NCI-H774 (cell line): ENCODE results near the gene MUL1.
"Not testable (repeated sequence)": the region's sequence is repeated elsewhere in the genome, so short reads cannot be mapped to it uniquely, and the experiment has no call there.

Experiments
- DNase-seq: peaks from one replicate; lab custom pipeline; 2025; lab: John Stamatoyannopoulos, UW

The MUL1 gene

DNA sequence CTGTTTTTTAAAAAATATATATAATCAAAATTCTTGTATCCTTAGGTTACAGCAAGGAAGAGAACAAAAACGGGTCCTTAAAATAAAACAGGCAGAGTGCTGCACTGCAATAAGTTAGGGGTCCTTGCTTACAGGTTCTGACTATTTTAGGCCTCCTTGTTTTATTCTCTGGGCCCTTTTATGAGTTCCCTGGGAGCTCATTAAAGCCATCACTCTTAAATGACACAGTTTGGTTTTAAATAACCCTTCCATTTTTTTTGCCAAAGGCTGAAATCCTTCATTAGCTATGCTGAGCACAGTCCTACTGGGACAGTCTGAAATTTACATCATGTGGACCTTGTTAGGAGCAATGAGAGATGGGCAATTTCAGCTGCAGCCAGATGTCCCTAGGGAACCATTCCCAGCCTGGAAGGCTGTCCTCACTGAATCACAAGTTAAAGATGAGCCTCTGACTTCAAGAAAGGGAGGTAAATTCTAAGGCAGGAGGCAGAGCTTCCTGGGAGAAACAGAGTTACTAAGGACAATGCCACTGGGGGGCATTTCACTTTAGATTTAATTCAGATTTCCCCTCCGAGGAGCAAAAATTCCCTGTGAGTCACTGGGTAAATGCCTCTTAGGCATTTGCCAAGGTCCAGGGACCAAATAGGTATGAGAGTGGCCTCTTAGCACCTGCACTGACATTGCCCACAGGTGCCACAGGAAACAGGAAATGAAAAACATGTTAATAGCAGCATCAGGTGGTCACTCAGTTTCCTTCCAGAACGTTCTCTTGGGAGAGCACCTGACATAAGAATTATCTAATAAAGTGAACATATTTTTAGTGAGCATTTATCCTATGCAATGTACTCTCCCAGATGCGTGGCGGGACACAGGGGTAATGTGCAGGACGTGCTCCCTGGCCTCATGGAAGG is 3.8 kb upstream of the MUL1 start:
- no peak for DNase-seq

DNA sequence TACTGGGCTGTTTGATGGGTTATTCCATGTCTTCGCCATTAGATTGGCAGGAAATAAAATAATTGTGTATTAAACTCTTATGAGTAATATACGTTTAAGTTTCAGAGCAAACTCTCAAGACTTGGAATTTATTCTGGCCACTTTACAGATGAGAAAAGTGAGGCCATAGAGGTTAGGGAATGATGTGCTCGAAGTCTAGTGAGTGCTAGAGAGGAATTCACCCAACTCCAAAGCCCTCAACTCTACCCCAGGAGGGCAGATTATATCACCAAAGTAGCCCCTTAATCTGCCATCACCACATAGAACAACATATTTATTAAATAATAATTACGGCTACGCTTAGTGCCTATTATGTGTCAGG is 440 bp upstream of the MUL1 start:
- DNase-seq = no peak

- no peak for DNase-seq
Observed at GRCh38 chr1:20507248-20507563, 745 bp downstream of the MUL1 start.

DNA sequence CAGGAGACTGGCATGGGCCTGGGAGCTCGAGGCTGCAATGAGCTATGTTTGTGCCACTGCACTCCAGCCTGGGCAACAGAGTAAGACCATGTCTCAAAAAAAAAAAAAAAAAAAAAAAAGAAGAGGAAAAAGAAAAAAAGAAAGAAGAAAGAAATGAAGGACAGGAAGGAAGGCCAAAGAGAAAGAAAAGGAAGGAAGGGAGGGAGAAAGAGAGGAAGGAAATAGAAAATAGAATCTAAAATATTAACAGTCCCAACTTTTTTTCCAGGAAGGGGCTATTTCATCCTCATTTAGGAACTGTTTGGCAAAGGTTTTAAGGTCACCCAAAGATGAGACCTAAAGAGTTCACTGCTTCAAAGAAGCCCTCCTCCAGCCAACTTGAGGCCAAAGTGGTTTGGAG is 2.5 kb downstream of the MUL1 start:
- no peak for DNase-seq

DNA sequence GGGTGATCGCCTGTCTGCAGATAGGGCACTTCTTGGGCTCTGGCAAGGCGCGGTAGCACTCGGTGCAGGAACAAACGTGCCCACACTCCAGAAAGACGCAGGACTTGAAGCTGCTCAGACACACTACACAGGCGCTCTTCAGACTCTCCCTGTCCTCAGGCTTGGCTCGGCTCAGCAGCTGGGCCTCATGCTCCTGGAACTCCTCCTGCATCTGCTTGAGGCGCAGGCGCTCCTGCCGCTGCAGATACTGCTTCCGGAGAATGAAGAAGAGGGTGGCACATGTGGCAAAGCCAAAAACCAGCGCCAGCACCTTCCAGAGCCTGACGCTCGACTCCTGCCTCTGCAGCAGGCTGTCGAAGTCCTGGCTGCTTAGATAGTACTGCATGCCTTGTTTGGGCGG is 7.2 kb downstream of the MUL1 start:
- no peak for DNase-seq

GRCh38 chr1:20499718-20500117 is 8.2 kb downstream of the MUL1 start:
- no peak for DNase-seq

DNA sequence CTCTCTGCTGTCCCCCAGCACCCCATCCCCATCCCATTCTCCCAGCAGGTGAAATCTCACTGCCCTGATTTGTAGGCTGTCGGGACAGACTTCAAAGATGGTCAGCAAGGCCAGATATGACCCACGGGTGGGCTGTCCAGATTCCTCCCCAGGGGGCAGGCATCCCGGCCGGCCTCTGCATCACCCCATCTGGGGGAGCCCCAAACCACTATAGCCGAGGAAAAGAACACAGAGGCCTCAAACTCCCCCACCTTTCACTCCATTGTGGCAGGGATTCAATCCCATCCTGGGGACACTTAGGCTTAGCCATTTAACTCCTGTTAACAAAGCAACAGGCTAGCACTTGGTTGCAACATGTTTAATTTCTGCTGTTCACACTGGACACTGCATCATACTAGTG is 8.8 kb downstream of the MUL1 start:
- no peak for DNase-seq

DNA sequence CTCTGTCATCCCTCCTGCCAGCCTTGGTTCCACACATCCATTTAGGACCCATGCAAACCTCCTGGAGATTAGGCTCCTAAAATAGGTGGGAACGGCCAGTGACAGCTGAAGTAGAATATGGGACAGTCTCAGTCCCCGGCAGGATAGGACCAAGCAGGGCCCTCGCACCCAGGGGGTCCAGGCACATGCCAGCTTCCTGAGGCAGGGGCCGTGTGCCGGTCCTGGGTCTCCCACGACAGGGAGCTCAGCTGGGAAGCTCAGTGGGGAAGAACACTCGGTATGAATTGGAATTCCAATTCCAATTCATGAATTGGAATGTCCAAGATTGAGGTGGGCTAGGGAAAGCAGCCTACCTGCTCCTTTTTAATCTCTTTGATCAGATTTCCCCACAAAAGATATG is 9.8 kb downstream of the MUL1 start:
- DNase-seq = no peak

DNA sequence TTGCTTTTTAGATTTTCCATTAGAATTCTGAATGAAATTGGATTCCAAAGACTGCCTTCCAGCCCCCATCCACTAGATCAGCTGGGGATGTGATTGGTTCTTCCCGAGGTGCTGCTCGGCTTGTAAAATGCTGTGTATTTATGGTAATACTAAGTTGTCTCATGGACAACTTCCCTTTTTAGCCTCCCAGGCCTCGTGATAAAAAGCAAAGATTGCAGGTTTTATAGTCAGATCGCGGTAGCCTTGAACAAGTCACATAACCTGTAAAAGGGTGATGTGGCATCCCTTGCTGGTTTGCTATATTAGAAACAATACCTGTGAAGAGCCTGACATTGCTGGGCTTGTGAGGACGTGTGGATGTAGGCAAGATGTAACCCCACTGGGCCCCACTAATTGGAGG is 10.4 kb downstream of the MUL1 start:
- DNase-seq = no peak

- DNase-seq = not testable (repeated sequence)
Observed at GRCh38 chr1:20496725-20497383, 11.1 kb downstream of the MUL1 start.

DNA sequence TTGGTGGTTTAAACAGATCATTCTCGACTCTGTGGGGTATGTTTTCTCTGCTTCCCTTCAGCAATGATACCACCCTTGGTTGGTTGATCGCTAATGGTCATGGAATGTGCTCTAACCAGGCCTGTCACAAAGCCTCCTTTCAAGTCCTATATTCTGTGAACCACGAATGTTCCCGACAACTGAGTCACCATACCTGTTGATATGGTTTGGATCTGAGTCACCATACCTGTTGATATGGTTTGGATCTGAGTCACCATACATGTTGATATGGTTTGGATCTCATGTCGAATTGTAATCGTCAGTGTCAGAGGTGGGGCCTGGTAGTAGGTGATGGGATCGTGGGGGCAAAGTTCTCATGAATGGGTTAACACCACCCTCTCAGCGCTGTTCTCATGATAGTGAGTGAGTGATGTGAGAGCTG is 11.7 kb downstream of the MUL1 start:
- DNase-seq = no peak

GRCh38 chr1:20495661-20496060 is 12.3 kb downstream of the MUL1 start:
- no peak for DNase-seq

DNA sequence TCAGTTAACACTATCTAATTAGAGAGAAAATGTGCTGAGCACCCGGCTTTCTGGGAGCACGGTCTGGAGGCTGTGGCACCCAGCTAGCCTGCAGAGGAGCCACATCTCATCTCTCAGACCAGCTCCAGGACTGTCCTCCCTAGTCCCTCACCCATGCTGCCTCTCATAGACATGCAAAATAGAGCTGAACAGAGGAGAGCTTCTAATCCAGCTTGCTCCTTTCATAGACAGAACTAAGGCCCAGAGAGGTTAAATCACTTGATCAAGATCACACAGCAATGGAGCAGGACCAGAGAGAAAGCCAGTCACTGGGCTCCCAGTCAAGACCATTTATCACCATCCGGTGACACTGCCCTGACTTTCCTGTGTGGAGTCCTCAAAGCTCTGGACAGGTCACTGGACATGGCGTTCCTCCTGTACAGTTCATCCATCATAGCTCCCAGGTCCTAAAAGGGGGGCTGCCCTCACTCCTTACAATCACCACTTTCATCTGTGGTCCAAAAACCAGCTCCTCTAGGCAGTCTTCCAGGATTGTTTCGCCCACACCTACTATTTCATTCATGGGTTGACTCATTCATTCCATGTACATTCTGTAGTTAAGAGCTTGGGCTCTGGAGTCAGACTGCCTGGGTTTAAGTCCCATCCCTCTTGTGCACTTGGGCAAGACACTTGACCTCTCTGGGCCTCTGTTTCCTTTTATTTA is 13.2 kb downstream of the MUL1 start:
- no peak for DNase-seq

- peak; percentile 43 for DNase-seq
Observed at GRCh38 chr1:20493839-20494608, 13.9 kb downstream of the MUL1 start.

DNA sequence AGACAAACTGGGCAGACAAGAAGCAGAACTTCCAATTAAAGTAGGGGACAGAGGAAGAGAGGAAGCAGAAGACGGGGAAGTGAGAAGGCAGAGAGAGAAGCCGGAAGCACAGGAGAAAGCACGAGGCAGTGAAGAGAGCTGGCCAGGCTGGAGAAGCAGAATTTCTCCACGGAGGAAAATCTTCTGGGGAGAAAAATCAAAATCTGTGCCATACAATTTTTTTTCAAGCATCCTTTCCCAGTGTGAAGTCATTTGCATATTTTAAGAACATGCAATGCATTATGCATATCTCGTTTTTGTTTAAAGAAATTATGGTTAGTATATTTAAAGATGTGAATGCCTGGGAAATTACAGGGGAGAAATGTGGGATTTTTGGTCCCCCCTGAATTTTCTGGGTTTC is 14.6 kb downstream of the MUL1 start:
- DNase-seq = no peak

DNA sequence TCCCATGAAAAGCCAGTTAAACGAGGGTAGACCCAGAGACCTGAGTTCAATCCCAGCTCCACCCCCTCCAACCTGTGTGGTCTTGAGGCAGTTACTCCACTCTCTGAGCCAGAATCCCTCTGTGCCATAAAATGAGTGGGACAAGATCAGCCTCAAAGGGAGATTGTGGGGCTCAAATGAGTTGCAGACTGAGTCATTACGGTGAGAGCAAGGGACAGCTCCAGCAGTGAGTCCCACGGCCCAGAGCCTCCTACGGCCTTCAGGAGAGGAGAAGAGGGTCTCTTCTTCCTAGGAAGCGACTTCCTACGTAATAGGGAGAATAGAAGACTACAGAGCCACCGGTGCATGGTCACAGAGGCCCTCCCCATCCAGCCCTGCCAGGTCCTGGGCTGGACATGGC is 15.2 kb downstream of the MUL1 start:
- no peak for DNase-seq

- DNase-seq = no peak
Observed at GRCh38 chr1:20491866-20492265, 16.1 kb downstream of the MUL1 start.

DNA sequence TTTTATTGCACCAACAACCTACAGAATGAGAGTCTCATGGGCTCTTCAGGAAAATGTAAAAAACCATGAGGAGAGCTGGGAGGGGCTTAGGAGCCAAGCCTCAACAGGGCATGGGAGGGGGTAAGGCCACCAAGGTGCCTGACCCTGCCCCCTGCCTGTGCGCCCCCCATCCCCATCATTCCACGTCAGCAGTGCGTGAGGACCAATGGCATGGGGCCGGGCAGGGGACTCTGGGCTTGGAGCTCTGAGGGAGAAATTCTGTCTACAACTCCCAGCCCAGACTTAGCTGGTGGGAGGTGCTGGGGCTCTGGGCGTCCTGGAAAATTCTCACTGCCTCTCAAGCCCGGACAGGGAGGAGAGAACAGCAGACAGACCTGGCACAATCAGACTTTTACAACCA is 16.8 kb downstream of the MUL1 start:
- no peak for DNase-seq

- no peak for DNase-seq
Observed at GRCh38 chr1:20487236-20487590, 20.7 kb downstream of the MUL1 start.

DNA sequence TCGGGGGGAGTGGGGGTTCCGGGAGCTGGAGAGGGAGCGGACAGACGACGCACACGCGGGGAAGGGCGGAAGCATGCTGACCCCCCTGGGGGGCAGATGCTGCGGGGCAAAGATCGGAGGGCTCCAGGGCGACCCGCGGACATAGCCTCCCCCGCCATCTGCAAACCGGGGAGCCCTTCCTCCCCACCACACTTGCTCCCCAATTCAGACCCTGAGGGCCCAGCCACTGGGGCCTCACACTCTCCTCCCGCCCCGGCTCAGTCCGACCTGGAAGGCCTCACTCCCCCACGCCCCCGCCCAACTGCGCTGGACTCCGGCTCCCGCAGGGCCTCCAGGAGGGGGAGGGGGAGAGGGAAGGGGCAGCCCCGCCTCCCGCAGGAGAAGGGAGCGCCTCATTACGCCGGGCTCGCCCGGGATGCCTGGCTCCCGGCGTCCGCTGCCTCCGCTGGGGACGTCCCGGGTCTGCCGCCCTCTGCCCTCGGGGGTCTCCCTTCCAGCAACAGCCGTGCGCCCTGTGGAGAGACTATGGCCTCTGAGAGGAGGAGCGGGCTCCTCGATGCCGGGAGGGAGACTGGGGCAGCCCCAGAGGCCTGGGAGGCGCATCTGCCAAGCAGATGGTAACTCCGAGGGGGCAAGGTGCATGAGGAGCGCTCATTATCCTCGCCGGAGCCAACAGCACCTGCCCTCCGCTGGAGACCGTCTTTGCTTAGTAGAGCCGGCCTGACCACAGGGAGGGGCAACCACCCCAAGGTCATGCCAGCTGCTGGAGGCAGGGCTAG is 21.3 kb downstream of the MUL1 start:
- DNase-seq = peak; percentile 24

DNA sequence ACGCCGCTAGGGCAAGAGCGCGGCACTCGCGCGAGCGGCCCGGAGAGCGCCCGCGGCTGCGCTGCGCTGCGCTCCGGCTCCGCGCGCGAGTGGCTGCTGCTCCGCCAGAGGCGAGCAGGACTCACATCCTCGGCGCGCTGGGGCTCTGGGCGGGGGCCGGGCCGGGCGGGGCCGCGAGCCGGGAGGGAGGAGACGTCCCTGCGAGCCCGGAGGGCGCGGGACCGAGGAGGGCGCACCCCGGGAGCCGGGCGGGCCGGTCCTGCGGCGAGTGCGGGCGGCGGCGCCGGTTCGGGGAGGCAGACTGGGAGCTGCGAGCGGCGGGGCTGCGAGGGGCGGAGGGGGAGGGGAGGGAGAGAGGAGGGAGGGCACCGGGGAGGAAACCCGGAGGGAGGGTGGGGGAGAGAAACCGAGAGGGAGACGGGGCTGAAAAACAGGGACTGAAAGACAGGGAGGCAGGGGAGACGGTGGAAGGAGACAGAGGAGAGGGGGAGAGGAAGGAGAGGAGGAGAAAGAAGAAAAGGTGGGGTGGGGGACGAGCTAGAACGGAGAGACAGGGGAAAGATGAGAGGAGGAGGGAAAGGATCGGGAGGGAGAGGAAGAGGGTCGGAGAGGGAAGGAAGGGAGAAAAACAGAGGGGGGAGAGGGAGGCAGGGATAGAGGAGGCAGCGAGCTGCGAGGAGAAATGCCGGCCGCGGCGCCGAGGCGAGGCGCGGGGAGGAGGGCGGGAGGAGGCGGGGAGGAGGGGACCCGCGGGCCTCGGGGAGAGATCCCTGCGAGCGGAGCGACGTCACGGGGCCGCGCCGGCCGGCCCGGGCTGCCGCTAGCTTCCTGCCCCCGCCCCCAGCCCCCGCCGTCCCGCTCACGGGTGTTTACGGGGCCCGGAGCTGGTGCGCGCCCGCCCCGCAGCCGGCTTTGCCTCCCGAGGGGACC is 22.2 kb downstream of the MUL1 start, which contains the start of gene CAMK2N1:
TSS of gene CAMK2N1 (minus strand) at position 684 of the 930 bp plus-strand sequence. CDS start 831 bp downstream, outside the sequence.
- peak; percentile 28 for DNase-seq
